ENCODE data around the gene RAVER1.

- TF ChIP-seq POLR2A (IDR thresholded peaks at IDR 0.05; ENCODE audit: low read length) (peak; percentile 29), GATA1 (IDR thresholded peaks at IDR 0.05; ENCODE audit: low read depth, low read length) (no peak)
Measured at GRCh38 chr19:10295305-10295846, 38.0 kb downstream of the RAVER1 start.

Data from erythroblast (primary cell).